SK-N-SH (cell line): ENCODE measurements around the gene ARHGAP26. TPM values are rescaled to one million over a fixed set of nuclear protein-coding genes. Genes with fewer than 3 reads are reported as not detected.

ENCODE experiments used
- CTCF ChIA-PET: fragments of 300-600, 350-600 bp; formaldehyde crosslinking; extraction: SDS; loops from one replicate; lab custom pipeline; 2021; lab: Yijun Ruan, JAX
- POLR2A ChIA-PET: fragments of 350-600 bp; sonication (Branson Sonifier 250); formaldehyde crosslinking; extraction: SDS; loops from one replicate; lab custom pipeline; 2020; ENCODE audit warnings: antibody characterized with exemption, inconsistent platforms; lab: Yijun Ruan, JAX
- DNase-seq: peaks from one replicate; pipeline ENCODE4 v3.0.0; 2012
- H2AFZ ChIP-seq: fragments of 200-600 bp; sonication (generic); 2 replicates; pipeline ENCODE4 v1.8.1; 2016; ENCODE audit warnings: antibody characterized with exemption, mild to moderate bottlenecking, low read depth
- H3F3A ChIP-seq: fragments of 200-600 bp; sonication (generic); replicated peaks from 2 replicates; pipeline ENCODE3; 2016; ENCODE audit warnings: antibody characterized with exemption, mild to moderate bottlenecking; ENCODE audit not compliant: insufficient read depth
- H3K27ac ChIP-seq, 2 experiments: fragments of 200-500 bp in 1 of 2; fragments of 200-600 bp in 1 of 2; sonication (Bioruptor generic) in 1 of 2; sonication (generic), shearing (Covaris generic) in 1 of 2; 2 replicates each; pipeline versions ENCODE4 v1.5.1 to v1.6.1; 2014 to 2016; ENCODE audit warnings: low read depth in 2 of 2, inconsistent platforms in 1 of 2, low read length in 1 of 2, mild to moderate bottlenecking in 1 of 2, mixed read lengths in 1 of 2
- H3K27me3 ChIP-seq: fragments of 200-600 bp; sonication (generic), shearing (Covaris generic); 2 replicates; pipeline ENCODE4 v1.6.1; 2016; ENCODE audit warnings: mixed run types; ENCODE audit not compliant: insufficient read depth
- H3K36me3 ChIP-seq, 2 experiments: fragments of 200-500 bp in 1 of 2; fragments of 200-600 bp in 1 of 2; sonication (Bioruptor generic) in 1 of 2; sonication (generic) in 1 of 2; replicated peaks in 1 of 2; 2 replicates each; pipeline versions ENCODE3 to v1.5.1; 2014 to 2016; ENCODE audit warnings: low read length in 1 of 2, mild to moderate bottlenecking in 1 of 2; ENCODE audit not compliant: insufficient read depth in 2 of 2, control insufficient read depth in 1 of 2
- H3K4me1 ChIP-seq, 2 experiments: fragments of 200-500 bp in 1 of 2; fragments of 200-600 bp in 1 of 2; sonication (Bioruptor generic) in 1 of 2; sonication (generic), shearing (Covaris generic) in 1 of 2; 2 replicates each; pipeline versions ENCODE4 v1.5.1 to v1.6.1; 2014 to 2016; ENCODE audit warnings: low read depth in 1 of 2, low read length in 1 of 2, mixed run types in 1 of 2; ENCODE audit not compliant: insufficient read depth in 2 of 2, control insufficient read depth in 1 of 2
- H3K4me2 ChIP-seq: fragments of 200-600 bp; sonication (generic), shearing (Covaris generic); 2 replicates; pipeline ENCODE4 v1.6.1; 2017; ENCODE audit warnings: mixed run types
- H3K4me3 ChIP-seq, 2 experiments: fragments of 200-500 bp in 1 of 2; fragments of 200-600 bp in 1 of 2; sonication (Bioruptor generic) in 1 of 2; sonication (generic), shearing (Covaris generic) in 1 of 2; 2 replicates each; pipeline versions ENCODE4 v1.5.1 to v1.8.1; 2014 to 2016; ENCODE audit warnings: low read depth in 2 of 2, inconsistent platforms in 1 of 2, low read length in 1 of 2, mild to moderate bottlenecking in 1 of 2, mixed read lengths in 1 of 2, moderate library complexity in 1 of 2
- H3K79me2 ChIP-seq: fragments of 200-600 bp; sonication (generic); 2 replicates; pipeline ENCODE4 v1.8.1; 2017; ENCODE audit warnings: mild to moderate bottlenecking; ENCODE audit not compliant: insufficient read depth
- H3K9ac ChIP-seq: fragments of 200-600 bp; sonication (generic); 2 replicates; pipeline ENCODE4 v1.6.1; 2017; ENCODE audit warnings: mixed run types
- H3K9me2 ChIP-seq: fragments of 200-600 bp; sonication (generic); 2 replicates; pipeline ENCODE4 v1.6.1; 2017; ENCODE audit warnings: mixed run types
- H3K9me3 ChIP-seq: fragments of 200-600 bp; sonication (generic); 2 replicates; pipeline ENCODE4 v1.6.1; 2017; ENCODE audit warnings: mixed run types, mild to moderate bottlenecking, moderate library complexity
- H4K20me1 ChIP-seq: fragments of 200-600 bp; sonication (generic); 2 replicates; pipeline ENCODE4 v1.6.1; 2017; ENCODE audit warnings: mild to moderate bottlenecking, mixed run types; ENCODE audit not compliant: insufficient read depth
- CHD2 ChIP-seq: fragments of 150-350 bp; IDR thresholded peaks from 2 replicates; pipeline ENCODE4 v1.6.1; 2018; ENCODE audit warnings: low read length; ENCODE audit not compliant: partially characterized antibody
- ELF1 ChIP-seq: IDR thresholded peaks from 2 replicates; pipeline ENCODE4 v1.4.0; 2012
- EZH2phosphoT487 ChIP-seq: fragments of 200-600 bp; sonication (generic); IDR thresholded peaks from 2 replicates; pipeline ENCODE4 v1.6.1; 2017; ENCODE audit warnings: low read depth, mixed run types, mild to moderate bottlenecking, antibody characterized with exemption, moderate library complexity, borderline replicate concordance
- FOXJ3 ChIP-seq: sonication (generic); formaldehyde crosslinking; IDR thresholded peaks from 2 replicates; pipeline ENCODE4 v1.5.1; 2020; ENCODE audit warnings: mild to moderate bottlenecking, missing genetic modification reagents
- FOXM1 ChIP-seq: IDR thresholded peaks from 2 replicates; pipeline ENCODE4 v1.4.0; 2012; ENCODE audit warnings: low read depth, mild to moderate bottlenecking
- GATA2 ChIP-seq: sonication (generic); formaldehyde crosslinking; IDR thresholded peaks from 2 replicates; pipeline ENCODE4 v1.5.0; 2020; ENCODE audit warnings: mild to moderate bottlenecking, missing genetic modification reagents
- JUND ChIP-seq: IDR thresholded peaks from 2 replicates; pipeline ENCODE4 v1.4.0; 2012
- MEF2A ChIP-seq: IDR thresholded peaks from 2 replicates; pipeline ENCODE4 v1.4.0; 2012; ENCODE audit warnings: low read depth, borderline replicate concordance
- NFIC ChIP-seq: IDR thresholded peaks from 2 replicates; pipeline ENCODE4 v1.4.0; 2012; ENCODE audit warnings: borderline replicate concordance
- POLR2AphosphoS5 ChIP-seq: IDR thresholded peaks from 2 replicates; pipeline ENCODE4 v1.6.1; 2012; ENCODE audit warnings: low read depth, low read length
- RCOR1 ChIP-seq: fragments of 150-350 bp; IDR thresholded peaks from 2 replicates; pipeline ENCODE4 v1.6.1; 2017; ENCODE audit warnings: antibody characterized with exemption, low read length
- RFX5 ChIP-seq: IDR thresholded peaks from 2 replicates; pipeline ENCODE4 v1.6.1; 2012; ENCODE audit warnings: mild to moderate bottlenecking, improper control_type of control experiment, low read length
- RXRA ChIP-seq: IDR thresholded peaks from 2 replicates; pipeline ENCODE4 v1.4.0; 2012; ENCODE audit warnings: low read depth, mild to moderate bottlenecking, borderline replicate concordance
- WGBS: methylation state at CpG from one replicate; pipeline ENCODE4 v1.1.6; 2017; ENCODE audit warnings: low lambda C conversion rate; 5-methylcytosine and 5-hydroxymethylcytosine counted together
- polyA plus RNA-seq, 3 experiments: library from polyadenylated mRNA; depleted of rRNA; stranded (reverse); fragments of >200 nt; gene quantifications; 2 replicates each; pipeline ENCODE4 v1.2.3, GENCODE V29; 2012
- TF ChIP-seq, protein P1 (sequence below): IDR thresholded peaks from 2 replicates; pipeline ENCODE4; 2012
- TF ChIP-seq, protein P2 (sequence below): fragments of 150-350 bp; IDR thresholded peaks from 2 replicates; pipeline ENCODE4 v1.6.1; 2017; ENCODE audit warnings: antibody characterized with exemption, low read length, low read depth, borderline replicate concordance
- TF ChIP-seq, protein P3 (sequence below): IDR thresholded peaks from 2 replicates; pipeline ENCODE4 v1.4.0; 2012; ENCODE audit warnings: low read depth, borderline replicate concordance
- TF ChIP-seq, protein P4 (sequence below): IDR thresholded peaks from 2 replicates; pipeline ENCODE4 v1.4.0; 2012; ENCODE audit warnings: low read depth

The ARHGAP26 gene
- polyA plus RNA-seq, 1 of the 3 experiments (the other 2 are of a cell fraction) = 6.1 TPM

DNA sequence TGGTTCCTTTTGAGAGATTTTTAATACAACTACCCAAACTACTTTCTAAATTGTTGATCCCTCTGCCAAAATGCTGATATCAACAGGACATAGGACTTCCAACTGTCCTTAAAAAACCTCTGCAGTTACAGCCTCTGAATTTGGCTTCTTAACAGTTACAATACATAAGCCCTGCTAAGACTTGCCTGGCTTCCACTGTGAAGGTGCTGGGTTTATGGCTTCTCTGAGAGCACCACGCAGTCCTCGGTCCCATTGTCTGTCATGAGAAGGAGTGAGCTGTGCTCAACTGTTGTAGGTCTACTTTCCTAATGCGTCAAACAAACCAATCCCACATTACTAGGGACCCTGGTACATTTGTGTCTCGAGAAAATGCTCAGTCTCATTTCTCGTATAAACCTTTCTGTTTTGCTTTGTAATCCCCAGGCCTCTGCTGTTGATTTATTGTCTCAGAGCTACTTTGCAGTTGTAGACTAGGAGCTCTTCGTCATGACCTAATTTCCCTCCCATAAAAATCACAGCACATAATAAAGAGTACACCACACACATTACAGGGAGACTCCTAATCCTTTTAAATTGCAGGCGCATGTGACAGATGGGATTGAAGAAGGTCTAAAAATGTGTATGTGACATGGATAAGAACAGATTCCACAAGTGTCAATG lies 358.4 kb downstream of the ARHGAP26 start:
- Histone ChIP-seq H3F3A (no peaks in the 10 kb centered on the region), H3K36me3 (no peaks in the 10 kb centered on the region), H3K4me2 (no peak overlapping the region), H3K9me3 (no peaks in the 10 kb centered on the region), H3K27ac (no peak overlapping the region; a peak in 1 of 4 replicates), H3K27me3 (no peaks in the 10 kb centered on the region), H3K4me1 (peaks cover 7 to 19% of the 10 kb centered on the region in 2 experiments; a peak in 3 of 4 replicates), H3K9ac (no peak overlapping the region), H2AFZ (no peak overlapping the region), H3K79me2 (no peaks in the 10 kb centered on the region), H3K4me3 (no peak overlapping the region), H4K20me1 (no peaks in the 10 kb centered on the region), H3K9me2 (no peaks in the 10 kb centered on the region)
- 79% methylated on average over 7 of the region's 7 CpGs for WGBS
- POLR2A ChIA-PET = no interaction called here
- no peak for DNase-seq
- TF ChIP-seq, protein P1, sequence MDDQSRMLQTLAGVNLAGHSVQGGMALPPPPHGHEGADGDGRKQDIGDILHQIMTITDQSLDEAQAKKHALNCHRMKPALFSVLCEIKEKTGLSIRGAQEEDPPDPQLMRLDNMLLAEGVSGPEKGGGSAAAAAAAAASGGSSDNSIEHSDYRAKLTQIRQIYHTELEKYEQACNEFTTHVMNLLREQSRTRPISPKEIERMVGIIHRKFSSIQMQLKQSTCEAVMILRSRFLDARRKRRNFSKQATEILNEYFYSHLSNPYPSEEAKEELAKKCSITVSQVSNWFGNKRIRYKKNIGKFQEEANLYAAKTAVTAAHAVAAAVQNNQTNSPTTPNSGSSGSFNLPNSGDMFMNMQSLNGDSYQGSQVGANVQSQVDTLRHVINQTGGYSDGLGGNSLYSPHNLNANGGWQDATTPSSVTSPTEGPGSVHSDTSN = no peak
- TF ChIP-seq FOXJ3 (CRISPR knock-in tag) = no peak
- no peak for TF ChIP-seq NFIC
- no peak for TF ChIP-seq JUND
- no peak for TF ChIP-seq MEF2A
- TF ChIP-seq GATA2 = no peak
- TF ChIP-seq FOXM1 = no peak
- no peak for TF ChIP-seq RCOR1
- no peak for TF ChIP-seq EZH2phosphoT487
- no peak for TF ChIP-seq ELF1
- TF ChIP-seq, protein P2, sequence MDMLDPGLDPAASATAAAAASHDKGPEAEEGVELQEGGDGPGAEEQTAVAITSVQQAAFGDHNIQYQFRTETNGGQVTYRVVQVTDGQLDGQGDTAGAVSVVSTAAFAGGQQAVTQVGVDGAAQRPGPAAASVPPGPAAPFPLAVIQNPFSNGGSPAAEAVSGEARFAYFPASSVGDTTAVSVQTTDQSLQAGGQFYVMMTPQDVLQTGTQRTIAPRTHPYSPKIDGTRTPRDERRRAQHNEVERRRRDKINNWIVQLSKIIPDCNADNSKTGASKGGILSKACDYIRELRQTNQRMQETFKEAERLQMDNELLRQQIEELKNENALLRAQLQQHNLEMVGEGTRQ = no peak
- no peak for TF ChIP-seq CHD2
- CTCF ChIA-PET = interaction anchor here (1.2 to 2.6 kb wide), 3 partner anchors 11 to 275 kb away, joined by 3 to 8 read pairs (median 3); partner anchors contain the start of gene NR3C1

DNA sequence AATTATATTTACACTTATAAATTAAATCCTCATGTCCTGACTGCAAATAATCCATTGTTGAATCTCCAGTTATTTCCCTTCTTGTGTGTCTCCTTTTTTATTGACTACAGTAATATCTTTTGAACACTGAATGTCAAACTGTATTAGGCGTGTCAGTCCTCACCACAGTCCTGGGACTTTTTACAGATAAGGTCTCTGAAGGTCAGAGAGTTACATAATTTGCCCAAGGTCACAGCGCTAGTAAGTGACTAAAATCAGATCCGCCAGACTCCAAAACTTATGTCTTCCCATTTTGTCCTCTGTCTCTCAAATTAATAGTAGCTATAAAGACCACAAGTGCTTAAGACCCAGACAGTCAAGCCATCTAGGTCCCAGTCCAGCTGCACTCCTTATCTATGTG lies 359.0 kb downstream of the ARHGAP26 start:
- CTCF ChIA-PET = interaction anchor here (0.7 to 2.6 kb wide), 4 partner anchors 11 to 23 kb away, joined by 3 to 8 read pairs (median 4); no protein-coding TSS in a partner anchor
- 97% methylated on average over 3 of the region's 3 CpGs for WGBS
- H3K4me1 ChIP-seq = peaks cover 7 to 19% of the 10 kb centered on the region in 2 experiments; a peak in 3 of 4 replicates

More for the DNA sequence above, 359.0 kb downstream of the ARHGAP26 start:
- Histone ChIP-seq H3K9me2 (no peaks in the 10 kb centered on the region), H3K4me3 (no peak overlapping the region), H3F3A (no peaks in the 10 kb centered on the region), H3K4me2 (no peak overlapping the region)
- TF ChIP-seq, protein P3, sequence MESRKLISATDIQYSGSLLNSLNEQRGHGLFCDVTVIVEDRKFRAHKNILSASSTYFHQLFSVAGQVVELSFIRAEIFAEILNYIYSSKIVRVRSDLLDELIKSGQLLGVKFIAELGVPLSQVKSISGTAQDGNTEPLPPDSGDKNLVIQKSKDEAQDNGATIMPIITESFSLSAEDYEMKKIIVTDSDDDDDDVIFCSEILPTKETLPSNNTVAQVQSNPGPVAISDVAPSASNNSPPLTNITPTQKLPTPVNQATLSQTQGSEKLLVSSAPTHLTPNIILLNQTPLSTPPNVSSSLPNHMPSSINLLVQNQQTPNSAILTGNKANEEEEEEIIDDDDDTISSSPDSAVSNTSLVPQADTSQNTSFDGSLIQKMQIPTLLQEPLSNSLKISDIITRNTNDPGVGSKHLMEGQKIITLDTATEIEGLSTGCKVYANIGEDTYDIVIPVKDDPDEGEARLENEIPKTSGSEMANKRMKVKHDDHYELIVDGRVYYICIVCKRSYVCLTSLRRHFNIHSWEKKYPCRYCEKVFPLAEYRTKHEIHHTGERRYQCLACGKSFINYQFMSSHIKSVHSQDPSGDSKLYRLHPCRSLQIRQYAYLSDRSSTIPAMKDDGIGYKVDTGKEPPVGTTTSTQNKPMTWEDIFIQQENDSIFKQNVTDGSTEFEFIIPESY = no peak
- TF ChIP-seq RCOR1 = no peak
- TF ChIP-seq RXRA = no peak
- TF ChIP-seq POLR2AphosphoS5 = no peak
- TF ChIP-seq, protein P4, sequence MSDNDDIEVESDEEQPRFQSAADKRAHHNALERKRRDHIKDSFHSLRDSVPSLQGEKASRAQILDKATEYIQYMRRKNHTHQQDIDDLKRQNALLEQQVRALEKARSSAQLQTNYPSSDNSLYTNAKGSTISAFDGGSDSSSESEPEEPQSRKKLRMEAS = no peak
- TF ChIP-seq RFX5 = no peak
- TF ChIP-seq, all 33 proteins: peak for 0
- no peaks in the 10 kb centered on the region for H3K9me3 ChIP-seq
- H3K27ac ChIP-seq = no peak overlapping the region
- peaks cover 0 to 3% of the 10 kb centered on the region in 2 experiments for H3K36me3 ChIP-seq
- POLR2A ChIA-PET = no interaction called here
- H3K79me2 ChIP-seq = no peaks in the 10 kb centered on the region
- DNase-seq = no peak
- no peak overlapping the region for H3K9ac ChIP-seq
- no peaks in the 10 kb centered on the region for H4K20me1 ChIP-seq
- H2AFZ ChIP-seq = no peak overlapping the region
- H3K27me3 ChIP-seq = no peaks in the 10 kb centered on the region
